Measurements from ENCODE around the gene SCAF4. TPM values are rescaled to one million over a fixed set of nuclear protein-coding genes. Genes with fewer than 3 reads are reported as not detected.

SCAF4 gene
- polyA plus RNA-seq, 1 of the 3 experiments (the other 2 are of a cell fraction): 8.5 TPM

- WGBS (ENCODE audit: low lambda C conversion rate): 88% methylated on average over 1 of the region's 1 CpG
- H3K4me1 ChIP-seq (ENCODE audit: control insufficient read depth in 1 of 2, insufficient read depth in 2 of 2, low read depth in 1 of 2, low read length in 1 of 2): peaks cover 0 to 4% of the 10 kb centered on the region in 2 experiments; a peak in 1 of 4 replicates
- no peaks in the 10 kb centered on the region for H3K79me2 ChIP-seq (ENCODE audit: insufficient read depth)
- H2AFZ ChIP-seq (ENCODE audit: low read depth): no peak overlapping the region
- no peaks in the 10 kb centered on the region for H4K20me1 ChIP-seq (ENCODE audit: insufficient read depth)
- no peaks in the 10 kb centered on the region for H3K36me3 ChIP-seq (replicated peaks in 1 of 2; ENCODE audit: control insufficient read depth in 1 of 2, insufficient read depth in 2 of 2, low read length in 1 of 2)
- no peaks in the 10 kb centered on the region for H3K27me3 ChIP-seq (ENCODE audit: insufficient read depth)
- H3K9me3 ChIP-seq: no peaks in the 10 kb centered on the region
- no peak overlapping the region for H3K4me2 ChIP-seq
- TF ChIP-seq ZBTB33 (IDR thresholded peaks at IDR 0.05; ENCODE audit: borderline replicate concordance, low read depth): no peak
- TF ChIP-seq ELF1 (IDR thresholded peaks at IDR 0.05): no peak
- no peak for TF ChIP-seq TAF1 (IDR thresholded peaks at IDR 0.05; ENCODE audit: borderline replicate concordance, low read depth, low read length)
- no peak for TF ChIP-seq TCF12 (IDR thresholded peaks at IDR 0.05)
- no peak for TF ChIP-seq FOXM1 (IDR thresholded peaks at IDR 0.05; ENCODE audit: low read depth)
- no peak for TF ChIP-seq REST (IDR thresholded peaks at IDR 0.05; ENCODE audit: low read depth, low read length)
- no peak for TF ChIP-seq SMC3 (IDR thresholded peaks at IDR 0.05; ENCODE audit: low read depth, low read length)
- no peak for TF ChIP-seq GABPA (IDR thresholded peaks at IDR 0.05; ENCODE audit: low read depth)
- TF ChIP-seq MXI1 (IDR thresholded peaks at IDR 0.05; ENCODE audit: low read depth, low read length): no peak
- TF ChIP-seq FOXJ3 (CRISPR knock-in tag; IDR thresholded peaks at IDR 0.05): no peak
- TF ChIP-seq EZH2phosphoT487 (IDR thresholded peaks at IDR 0.05; ENCODE audit: borderline replicate concordance, low read depth): no peak
- no peak for TF ChIP-seq GATA2 (CRISPR knock-in tag; IDR thresholded peaks at IDR 0.05)
- TF ChIP-seq FOSL2 (IDR thresholded peaks at IDR 0.05; ENCODE audit: borderline replicate concordance, low read depth): no peak
- no peak for TF ChIP-seq NRF1 (IDR thresholded peaks at IDR 0.05; ENCODE audit: low read depth, low read length)
- no peak for TF ChIP-seq EP300 (IDR thresholded peaks at IDR 0.05; ENCODE audit: borderline replicate concordance in 1 of 2, low read depth in 1 of 2, low read length in 1 of 2)
- no peak overlapping the region for H3K27ac ChIP-seq (ENCODE audit: low read depth in 2 of 2, low read length in 1 of 2)
- H3K4me3 ChIP-seq (ENCODE audit: low read depth in 2 of 2, low read length in 1 of 2): no peak overlapping the region
- ChIA-PET CTCF (interaction anchor here (1.2 to 1.5 kb wide), 2 partner anchors 10 to 17 kb away, joined by 3 to 4 read pairs; no protein-coding TSS in a partner anchor), POLR2A (no interaction called here)
- H3F3A ChIP-seq (replicated peaks; ENCODE audit: insufficient read depth): no peaks in the 10 kb centered on the region
- H3K9me2 ChIP-seq: no peaks in the 10 kb centered on the region
- DNase-seq: no peak
- H3K9ac ChIP-seq: no peak overlapping the region
Observed at GRCh38 chr21:31754708-31754960, 22.7 kb upstream of the SCAF4 start.

Measured in SK-N-SH (cell line).